ENCODE measurements around the gene PRKCSH.
A peak's percentile ranks its signal among the peaks of the same experiment; 100 is the strongest.

The PRKCSH gene

GRCh38 chr19:11482384-11483050 lies 47.1 kb downstream of the PRKCSH start (continued):
- TF ChIP-seq PRDM4 (tag by site-specific recombination; IDR thresholded peaks at IDR 0.05), result peak; percentile 74
- TF ChIP-seq ZSCAN30 (tag by site-specific recombination; IDR thresholded peaks at IDR 0.05), result peak; percentile 97
- no peak for TF ChIP-seq ZNF658 (tag by site-specific recombination; IDR thresholded peaks at IDR 0.05)
- TF ChIP-seq KLF1 (tag by site-specific recombination; IDR thresholded peaks at IDR 0.05), result 0 out of 2 replicates have a peak, but pooled peaks have one; percentile 51
- TF ChIP-seq ZNF639 (tag by site-specific recombination; IDR thresholded peaks at IDR 0.05), result 0 out of 2 replicates have a peak, but pooled peaks have one; percentile 38
- TF ChIP-seq ZBTB26 (tag by site-specific recombination; optimal IDR thresholded peaks at IDR 0.05), result peak; percentile 93

GRCh38 chr19:11483366-11484111 lies 48.1 kb downstream of the PRKCSH start:
- peaks cover 0 to 12% of the 10 kb centered on the region in 2 experiments; a peak in 2 of 3 replicates for H3K36me3 ChIP-seq (ENCODE audit: control insufficient read depth in 2 of 2, insufficient read depth in 1 of 2, low read length in 2 of 2)
- ChIA-PET POLR2A (interaction anchor here (1.5 to 2.1 kb wide), 2 partner anchors 102 to 109 kb away, joined by 8 read pairs; partner anchors contain the start of gene SWSAP1), CTCF (interaction anchor here (0.6 to 3.4 kb wide), 27 partner anchors 8 to 327 kb away, joined by 3 to 42 read pairs (median 5); partner anchors contain the start of genes EPOR and SWSAP1)

GRCh38 chr19:11485245-11485837 lies 49.9 kb downstream of the PRKCSH start:
- Histone ChIP-seq H3K9me3 (ENCODE audit: control insufficient read depth, insufficient read depth, low read depth, low read length) (no peaks in the 10 kb centered on the region), H3K4me1 (ENCODE audit: control insufficient read depth, insufficient read depth, low read length) (no peaks in the 10 kb centered on the region), H3K36me3 (ENCODE audit: control insufficient read depth in 2 of 2, insufficient read depth in 1 of 2, low read length in 2 of 2) (peaks cover 0 to 12% of the 10 kb centered on the region in 2 experiments; a peak in 2 of 3 replicates), H3K4me3 (ENCODE audit: low read depth, low read length) (no peak overlapping the region), H3K27ac (ENCODE audit: extremely low read depth, low read depth, low read length) (no peak overlapping the region)
- ChIA-PET CTCF (interaction anchor here (0.6 to 1.4 kb wide), 6 partner anchors 11 to 642 kb away, joined by 3 to 9 read pairs (median 5); no protein-coding TSS in a partner anchor), POLR2A (interaction anchor here (1.0 kb wide), 1 partner anchor 16 kb away, joined by 4 read pairs; no protein-coding TSS in a partner anchor)
- TF ChIP-seq ZNF623 (tag by site-specific recombination; IDR thresholded peaks at IDR 0.05) (no peak), ZNF645 (tag by site-specific recombination; IDR thresholded peaks at IDR 0.05) (no peak), WT1 (tag by site-specific recombination; IDR thresholded peaks at IDR 0.05) (no peak), ZNF423 (tag by site-specific recombination; IDR thresholded peaks at IDR 0.05) (no peak), ZNF600 (tag by site-specific recombination; IDR thresholded peaks at IDR 0.05) (no peak), ZNF2 (tag by site-specific recombination; IDR thresholded peaks at IDR 0.05) (no peak), ZNF664 (tag by site-specific recombination; IDR thresholded peaks at IDR 0.05) (no peak), HIC1 (tag by site-specific recombination; IDR thresholded peaks at IDR 0.05) (no peak), ZNF394 (tag by site-specific recombination; IDR thresholded peaks at IDR 0.05; ENCODE audit: borderline replicate concordance) (peak; percentile 23; the same call in 1 of the 2 replicates)

More at GRCh38 chr19:11483366-11484111, 48.1 kb downstream of the PRKCSH start:
- TF ChIP-seq SCRT2 (tag by site-specific recombination; IDR thresholded peaks at IDR 0.05) (no peak), KLF8 (tag by site-specific recombination; IDR thresholded peaks at IDR 0.05) (peak; percentile 73; the same call in 1 of the 2 replicates), ZNF514 (tag by site-specific recombination; IDR thresholded peaks at IDR 0.05) (no peak)
- no peak overlapping the region for H3K27ac ChIP-seq (ENCODE audit: extremely low read depth, low read depth, low read length)
- H3K4me3 ChIP-seq (ENCODE audit: low read depth, low read length), result no peak overlapping the region
- H3K4me1 ChIP-seq (ENCODE audit: control insufficient read depth, insufficient read depth, low read length), result no peaks in the 10 kb centered on the region
- H3K9me3 ChIP-seq (ENCODE audit: control insufficient read depth, insufficient read depth, low read depth, low read length), result no peaks in the 10 kb centered on the region
